ENCODE data around the gene DNAJB5.
A peak's percentile ranks its signal among the peaks of the same experiment; 100 is the strongest.
"Not testable (repeated sequence)": the region's sequence is repeated elsewhere in the genome, so short reads cannot be mapped to it uniquely, and the experiment has no call there.

Gene DNAJB5

GRCh38 chr9:35000535-35001284, 11.2 kb downstream of the DNAJB5 start:
- peak; percentile 90 for DNase-seq (ENCODE audit: low spot score)

GRCh38 chr9:35001285-35001677, 11.7 kb downstream of the DNAJB5 start:
- DNase-seq (ENCODE audit: low spot score) = no peak

GRCh38 chr9:35001803-35002502, 12.4 kb downstream of the DNAJB5 start:
- DNase-seq (ENCODE audit: low spot score) = peak; percentile 91

GRCh38 chr9:35002623-35003022, 13.1 kb downstream of the DNAJB5 start:
- no peak for DNase-seq (ENCODE audit: low spot score)

- not testable (repeated sequence) for DNase-seq (ENCODE audit: low spot score)
These were observed 14.8 kb downstream of the DNAJB5 start for GRCh38 chr9:35004299-35004698.

GRCh38 chr9:35010351-35010958, 20.9 kb downstream of the DNAJB5 start:
- no peak for DNase-seq (ENCODE audit: low spot score)

- no peak for DNase-seq (ENCODE audit: low spot score)
These were observed 25.0 kb downstream of the DNAJB5 start for GRCh38 chr9:35014517-35014916.

GRCh38 chr9:35023443-35023842, 33.9 kb downstream of the DNAJB5 start:
- DNase-seq (ENCODE audit: low spot score) = not testable (repeated sequence)

GRCh38 chr9:35026671-35027070, 37.1 kb downstream of the DNAJB5 start:
- DNase-seq (ENCODE audit: low spot score) = no peak

GRCh38 chr9:35027374-35027773, 37.8 kb downstream of the DNAJB5 start:
- no peak for DNase-seq (ENCODE audit: low spot score)

GRCh38 chr9:35027860-35028259, 38.3 kb downstream of the DNAJB5 start:
- no peak for DNase-seq (ENCODE audit: low spot score)

- DNase-seq (ENCODE audit: low spot score) = no peak
These were observed 38.8 kb downstream of the DNAJB5 start for GRCh38 chr9:35028341-35028740.

GRCh38 chr9:35029241-35029640, 39.7 kb downstream of the DNAJB5 start:
- no peak for DNase-seq (ENCODE audit: low spot score)

- DNase-seq (ENCODE audit: low spot score) = no peak
These were observed 40.3 kb downstream of the DNAJB5 start for GRCh38 chr9:35029852-35030251.

GRCh38 chr9:35033101-35033500, 43.6 kb downstream of the DNAJB5 start:
- DNase-seq (ENCODE audit: low spot score) = no peak

GRCh38 chr9:35035851-35036701, 46.5 kb downstream of the DNAJB5 start:
- no peak for DNase-seq (ENCODE audit: low spot score)

- DNase-seq (ENCODE audit: low spot score) = peak; percentile 77
These were observed 52.6 kb downstream of the DNAJB5 start for GRCh38 chr9:35042081-35042604.

- DNase-seq (ENCODE audit: low spot score) = no peak
These were observed 53.5 kb downstream of the DNAJB5 start for GRCh38 chr9:35042891-35043545.

GRCh38 chr9:35044071-35044470, 54.5 kb downstream of the DNAJB5 start:
- no peak for DNase-seq (ENCODE audit: low spot score)
